GM10248 (cell line): ENCODE results near the gene RMC1.

ENCODE experiments used
- CTCF ChIA-PET: fragments of 300-600 bp; sonication (Branson Sonifier 250); formaldehyde crosslinking; extraction: SDS; loops from one replicate; lab custom pipeline; 2021; ENCODE audit warnings: antibody characterized with exemption; lab: Yijun Ruan, JAX
- POLR2A ChIA-PET: fragments of 350-650 bp; sonication (Branson Sonifier 250); formaldehyde crosslinking; extraction: SDS; loops from one replicate; lab custom pipeline; 2020; ENCODE audit warnings: antibody characterized with exemption; lab: Yijun Ruan, JAX
- DNase-seq: peaks from one replicate; pipeline ENCODE4 v3.0.0; 2012; ENCODE audit errors: extremely low spot score
- CTCF ChIP-seq: IDR thresholded peaks from 2 replicates; pipeline ENCODE4 v1.5.1; 2012; ENCODE audit warnings: mild to moderate bottlenecking, low read depth; ENCODE audit errors: extremely low read depth, missing control alignments, control extremely low read depth

RMC1 gene

DNA sequence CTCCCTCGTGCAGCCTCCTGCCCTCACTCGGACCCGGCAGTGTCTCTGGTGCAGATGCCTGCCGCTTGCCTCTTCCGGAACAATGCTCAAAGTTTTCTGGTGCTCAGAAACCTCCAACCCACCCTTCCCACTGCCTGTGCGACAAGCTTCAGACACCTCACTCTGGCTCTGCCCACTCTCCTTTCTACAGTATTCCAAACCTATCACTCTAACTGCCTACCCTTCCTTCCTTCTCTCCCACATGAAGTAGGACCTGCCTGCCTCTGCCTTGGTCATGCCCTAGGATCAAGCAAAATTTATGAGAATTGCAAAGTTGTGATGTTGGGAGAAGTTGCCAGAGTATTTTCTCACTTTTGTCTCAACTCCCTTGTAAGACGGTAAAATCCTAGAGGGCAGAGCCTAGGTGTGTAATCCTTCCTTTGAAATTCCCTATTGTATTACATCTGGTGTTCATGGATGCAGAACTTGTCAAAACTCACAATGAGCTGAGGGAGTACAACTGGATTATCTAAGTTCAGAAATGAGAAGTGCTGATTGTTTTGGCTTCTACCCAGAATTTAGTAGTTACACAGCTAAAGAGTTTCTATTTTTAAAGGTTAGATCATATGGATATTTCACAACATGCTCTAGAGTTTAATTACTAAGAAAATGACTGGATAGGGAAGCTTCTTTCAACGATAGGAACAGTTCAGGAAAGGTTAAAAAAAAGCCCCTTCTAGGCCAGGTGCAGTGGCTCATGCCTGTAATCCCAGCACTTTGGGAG is 75.8 kb downstream of the RMC1 start:
- CTCF ChIA-PET, result interaction anchor here (0.7 to 1.5 kb wide), 7 partner anchors 9 to 63 kb away, joined by 3 to 5 read pairs (median 4); no protein-coding TSS in a partner anchor
- POLR2A ChIA-PET, result interaction anchor here (1.1 kb wide), 1 partner anchor 64 kb away, joined by 3 read pairs; no protein-coding TSS in a partner anchor
- no peak for DNase-seq
- no peak for TF ChIP-seq CTCF

DNA sequence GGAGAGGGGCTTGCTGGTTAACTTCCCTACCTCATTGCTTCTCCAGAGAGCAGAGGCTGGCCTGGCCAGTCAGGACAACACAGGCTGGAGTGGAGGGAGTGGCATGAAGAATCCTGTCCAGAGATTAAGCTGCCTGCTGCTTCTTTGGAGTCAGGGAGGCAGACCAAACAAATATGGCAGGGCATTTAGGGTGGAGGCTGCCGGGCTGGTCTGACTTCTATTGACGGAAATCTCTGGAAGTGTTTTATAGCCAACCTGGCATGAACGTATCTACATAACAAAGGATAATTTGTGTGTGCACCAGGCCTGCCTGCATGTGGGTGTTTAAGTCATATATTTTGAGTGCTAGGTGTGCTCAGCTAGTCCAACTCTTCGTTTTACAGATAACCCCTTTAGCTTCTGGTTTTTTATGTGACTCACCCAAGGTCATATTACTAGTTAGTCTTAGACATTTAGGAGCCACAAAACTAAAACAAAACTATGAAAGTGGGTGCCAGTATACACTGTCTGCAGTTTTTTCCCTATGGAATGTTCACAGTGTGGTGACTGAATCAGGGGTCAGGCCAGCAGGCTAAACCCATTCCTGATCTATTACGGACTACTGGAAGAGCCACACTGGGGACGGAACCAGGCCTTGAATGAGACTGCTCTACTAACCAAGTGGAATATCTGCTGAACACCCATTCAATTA is 77.5 kb downstream of the RMC1 start:
- no peak for DNase-seq
- TF ChIP-seq CTCF, result no peak
- ChIA-PET CTCF (interaction anchor here (0.5 to 2.5 kb wide), 9 partner anchors 10 to 1628 kb away, joined by 3 to 15 read pairs (median 4); no protein-coding TSS in a partner anchor), POLR2A (no interaction called here)
